Measurements from ENCODE around the gene LSAMP. TPM values are rescaled to one million over a fixed set of nuclear protein-coding genes. Genes with fewer than 3 reads are reported as not detected.

Gene LSAMP
- total RNA-seq, 1 experiment from 2014 or later = 0.90 TPM

- no peak overlapping the region for H3K4me3 Mint-ChIP-seq
- no peak for DNase-seq
- no peak overlapping the region for H2AFZ ChIP-seq (ENCODE audit: low read length)
- H3K9ac ChIP-seq (ENCODE audit: extremely low read depth, insufficient read length, low read length) = no peak overlapping the region
- no peak overlapping the region for H2BK12ac ChIP-seq (ENCODE audit: insufficient read length, low read depth, low read length)
- no peak overlapping the region for H3K4me2 ChIP-seq (ENCODE audit: insufficient read depth, insufficient read length, low read length)
- peaks cover 30 to 33% of the 10 kb centered on the region in 2 experiments for H3K4me1 Mint-ChIP-seq
- H3K79me2 ChIP-seq (ENCODE audit: insufficient read depth, low read length) = no peaks in the 10 kb centered on the region
- H4K5ac ChIP-seq (ENCODE audit: insufficient read length, low read depth, low read length) = no peak overlapping the region
- H3K18ac ChIP-seq (ENCODE audit: insufficient read length, low read depth, low read length) = no peak overlapping the region
- no peak overlapping the region for H2AK5ac ChIP-seq (ENCODE audit: insufficient read length, low read length)
- H2BK20ac ChIP-seq (ENCODE audit: low read depth, low read length, poor library complexity, severe bottlenecking) = no peak overlapping the region
- no peaks in the 10 kb centered on the region for H3K9me3 Mint-ChIP-seq
- no peaks in the 10 kb centered on the region for H3K27me3 ChIP-seq (ENCODE audit: insufficient read depth, low read length)
- no peak overlapping the region for H3T11ph ChIP-seq (ENCODE audit: low read length)
- H3K79me1 ChIP-seq (ENCODE audit: insufficient read depth, low read depth, low read length, poor library complexity, severe bottlenecking) = no peaks in the 10 kb centered on the region
- no peak overlapping the region for H2BK5ac ChIP-seq (ENCODE audit: insufficient read length, low read length)
- H3K27ac ChIP-seq (ENCODE audit: insufficient read length, low read depth, low read length) = no peak overlapping the region
- no peak overlapping the region for H3K14ac ChIP-seq (ENCODE audit: insufficient read depth, low read length)
- H3K4ac ChIP-seq (ENCODE audit: low read depth, low read length) = no peak overlapping the region
- no peak overlapping the region for H2BK120ac ChIP-seq (ENCODE audit: low read depth, low read length, poor library complexity, severe bottlenecking)
- no peak overlapping the region for H3K27ac Mint-ChIP-seq
- H3K23me2 ChIP-seq (ENCODE audit: insufficient read length, low read depth, low read length, poor library complexity, severe bottlenecking) = no peaks in the 10 kb centered on the region
- H3K4me1 ChIP-seq (ENCODE audit: insufficient read depth, low read length) = no peaks in the 10 kb centered on the region; the same call in 1 of the 2 replicates
- TF ChIP-seq CTCF (conservative IDR thresholded peaks at IDR 0.05) = no peak
- H3K23ac ChIP-seq (ENCODE audit: insufficient read length, low read depth, low read length) = no peak overlapping the region
- H3K36me3 Mint-ChIP-seq (ENCODE audit: insufficient read depth in 1 of 3, low read depth in 3 of 3) = no peaks in the 10 kb centered on the region
- no peaks in the 10 kb centered on the region for H4K20me1 ChIP-seq (ENCODE audit: control insufficient read depth, insufficient read depth, insufficient read length)
- no peak overlapping the region for H4K8ac ChIP-seq (replicated peaks; ENCODE audit: insufficient read length, low read depth, low read length)
- H3K27me3 Mint-ChIP-seq (ENCODE audit: low read depth) = no peaks in the 10 kb centered on the region
- no peak overlapping the region for H4K91ac ChIP-seq (ENCODE audit: insufficient read length, low read depth, low read length)
- no CpG with 5 or more reads among the region's 3 CpGs for WGBS (ENCODE audit: extremely low coverage, insufficient read length, low lambda C conversion rate)
- H3K9me3 ChIP-seq (ENCODE audit: control insufficient read depth, low read depth, low read length) = no peaks in the 10 kb centered on the region
- H3K56ac ChIP-seq (ENCODE audit: insufficient read length, low read depth, low read length) = no peak overlapping the region
- H2BK15ac ChIP-seq (ENCODE audit: low read depth, low read length) = no peak overlapping the region
Measured at GRCh38 chr3:116299646-116300081, 145.6 kb downstream of the LSAMP start.
